Lower lobe of right lung (tissue), 2 donors: ENCODE data around the gene NPIPB8. TPM values are rescaled to one million over a fixed set of nuclear protein-coding genes. Genes with fewer than 3 reads are reported as not detected.
"Not testable (repeated sequence)": the region's sequence is repeated elsewhere in the genome, so short reads cannot be mapped to it uniquely, and the experiment has no call there.

Source experiments
- ATAC-seq, 2 donors: fragments of 200-7000 bp; cut with Tn5 transposase; one replicate each; pipeline ENCODE4 v1.9.1; 2020 to 2022; ENCODE audit warnings: mild to moderate bottlenecking in 2 of 2, moderate library complexity in 2 of 2
- DNase-seq: peaks from one replicate; pipeline ENCODE4 v3.0.0-alpha.2; 2020
- H3K27ac ChIP-seq: fragments of 200-600 bp; one replicate; pipeline ENCODE4 v1.8.0; 2022
- H3K27me3 ChIP-seq: fragments of 200-600 bp; one replicate; pipeline ENCODE4 v1.8.0; 2022; ENCODE audit warnings: low read depth
- H3K36me3 ChIP-seq: fragments of 200-600 bp; one replicate; pipeline ENCODE4 v1.8.0; 2022; ENCODE audit warnings: mild to moderate bottlenecking
- H3K4me1 ChIP-seq: fragments of 200-600 bp; one replicate; pipeline ENCODE4 v1.8.0; 2022
- H3K4me3 ChIP-seq: fragments of 200-600 bp; one replicate; pipeline ENCODE4 v1.8.0; 2022; ENCODE audit warnings: mild to moderate bottlenecking
- H3K9me3 ChIP-seq: fragments of 200-600 bp; one replicate; pipeline ENCODE4 v1.8.0; 2022
- CTCF ChIP-seq: fragments of 200-600 bp; IDR thresholded peaks from one replicate; pipeline ENCODE4 v1.8.0; 2022; ENCODE audit warnings: antibody characterized with exemption, mild to moderate bottlenecking
- intact Hi-C: fragments of 100-400 bp; cut with DNase I; formaldehyde crosslinking; loops from one replicate; pipeline ENCODE4 v1.11.0; 2022
- total RNA-seq: library from RNA; stranded (reverse); fragmentation: NEBNext Ultra II Directional; extraction: Animal tissue kit (Norgen Biotek cat#: 25700); gene quantifications from one replicate; pipeline ENCODE4 v1.2.1, GENCODE V29; 2021
- donor health status: DM: no; HTN: yes; CAD: no; lungs with severe emphysema.

NPIPB8 gene
- total RNA-seq, 1 donor from 2014 or later, result 2.7 TPM

GRCh38 chr16:28615486-28616223, 22.2 kb upstream of the NPIPB8 start:
- H3K4me3 ChIP-seq, intact Hi-C loops, H3K27ac ChIP-seq, H3K27me3 ChIP-seq, H3K9me3 ChIP-seq, H3K4me1 ChIP-seq, H3K36me3 ChIP-seq: not testable (repeated sequence)
- TF ChIP-seq CTCF, result peak; percentile 77
- ATAC-seq, result peak in 1 of 2 donors; percentile 31
- peak; percentile 76 for DNase-seq

- H3K4me1 ChIP-seq, H3K27me3 ChIP-seq, intact Hi-C loops, DNase-seq, ATAC-seq, H3K4me3 ChIP-seq, H3K36me3 ChIP-seq, H3K9me3 ChIP-seq, H3K27ac ChIP-seq: not testable (repeated sequence)
These were observed 21.7 kb upstream of the NPIPB8 start for GRCh38 chr16:28616224-28616577.

- no peak overlapping the region for H3K4me3 ChIP-seq
- H3K9me3 ChIP-seq, result no peaks in the 10 kb centered on the region
- H3K36me3 ChIP-seq, result peaks cover 5% of the 10 kb centered on the region
- ATAC-seq (no peak), DNase-seq (no peak)
- no peak overlapping the region for H3K27ac ChIP-seq
- no peaks in the 10 kb centered on the region for H3K4me1 ChIP-seq
- H3K27me3 ChIP-seq, result no peaks in the 10 kb centered on the region
- TF ChIP-seq CTCF, result no peak
- intact Hi-C loops, result no loop called here
These were observed 21.2 kb upstream of the NPIPB8 start for GRCh38 chr16:28616636-28617035.

GRCh38 chr16:28617874-28618273, 20.0 kb upstream of the NPIPB8 start:
- no peak overlapping the region for H3K27ac ChIP-seq
- no peak overlapping the region for H3K4me3 ChIP-seq
- no peaks in the 10 kb centered on the region for H3K27me3 ChIP-seq
- intact Hi-C loops, result no loop called here
- DNase-seq, result no peak
- peaks cover 5% of the 10 kb centered on the region for H3K36me3 ChIP-seq
- TF ChIP-seq CTCF, result no peak
- no peak for ATAC-seq
- H3K9me3 ChIP-seq, result no peaks in the 10 kb centered on the region
- peaks cover 6% of the 10 kb centered on the region for H3K4me1 ChIP-seq

GRCh38 chr16:28620316-28620715, 17.5 kb upstream of the NPIPB8 start:
- H3K27me3 ChIP-seq, ATAC-seq, H3K36me3 ChIP-seq, H3K4me3 ChIP-seq, H3K9me3 ChIP-seq, DNase-seq, intact Hi-C loops, H3K27ac ChIP-seq: not testable (repeated sequence)
- peaks cover 10% of the 10 kb centered on the region for H3K4me1 ChIP-seq

GRCh38 chr16:28621481-28622155, 16.2 kb upstream of the NPIPB8 start:
- H3K4me1 ChIP-seq, result peaks cover 10% of the 10 kb centered on the region
- DNase-seq, result no peak
- no peak for ATAC-seq
- intact Hi-C loops, result no loop called here
- H3K27me3 ChIP-seq, result no peaks in the 10 kb centered on the region
- H3K9me3 ChIP-seq, result no peaks in the 10 kb centered on the region
- H3K36me3 ChIP-seq, result peaks cover 5% of the 10 kb centered on the region
- no peak overlapping the region for H3K4me3 ChIP-seq
- no peak for TF ChIP-seq CTCF
- H3K27ac ChIP-seq, result no peak overlapping the region

GRCh38 chr16:28622532-28623171, 15.2 kb upstream of the NPIPB8 start:
- intact Hi-C loops, H3K9me3 ChIP-seq, H3K27me3 ChIP-seq, DNase-seq, H3K36me3 ChIP-seq: not testable (repeated sequence)
- Histone ChIP-seq H3K4me1 (peaks cover 10% of the 10 kb centered on the region), H3K4me3 (peak overlapping the region; percentile 62), H3K27ac (peak overlapping the region; percentile 67)
- ATAC-seq, result peak; percentile 53 to 56
